KMS-11 (cell line): ENCODE measurements around the gene APIP.

Experiments used
- H2AFZ ChIP-seq: fragments of 200-600 bp; sonication (generic); 2 replicates; pipeline ENCODE4 v1.6.1; 2016; ENCODE audit warnings: antibody characterized with exemption, mixed run types, low read depth
- H3K27ac ChIP-seq: fragments of 200-600 bp; sonication (generic); 2 replicates; pipeline ENCODE4 v1.6.1; 2016; ENCODE audit warnings: mild to moderate bottlenecking, mixed run types
- H3K27me3 ChIP-seq: fragments of 200-600 bp; sonication (generic); 2 replicates; pipeline ENCODE4 v1.6.1; 2017; ENCODE audit warnings: mild to moderate bottlenecking, low read depth, mixed run types, moderate library complexity; ENCODE audit not compliant: insufficient read depth
- H3K36me3 ChIP-seq: fragments of 200-600 bp; sonication (generic); 2 replicates; pipeline ENCODE4 v1.6.1; 2017; ENCODE audit warnings: mild to moderate bottlenecking, mixed run types; ENCODE audit not compliant: insufficient read depth
- H3K4me1 ChIP-seq: fragments of 200-600 bp; sonication (generic); 2 replicates; pipeline ENCODE4 v1.6.1; 2016; ENCODE audit warnings: mild to moderate bottlenecking, low read depth, mixed run types; ENCODE audit not compliant: poor library complexity, severe bottlenecking
- H3K4me2 ChIP-seq: fragments of 200-600 bp; sonication (generic); 2 replicates; pipeline ENCODE4 v1.7.0; 2016; ENCODE audit warnings: mild to moderate bottlenecking, mixed run types
- H3K4me3 ChIP-seq: fragments of 200-600 bp; sonication (generic); IDR thresholded peaks from 2 replicates; pipeline ENCODE4 v1.6.1; 2017; ENCODE audit warnings: low read depth, low read length, mixed read lengths; ENCODE audit not compliant: insufficient read depth
- H3K79me2 ChIP-seq: fragments of 200-600 bp; sonication (generic); 2 replicates; pipeline ENCODE4 v1.6.1; 2016; ENCODE audit warnings: low read depth, mixed run types; ENCODE audit not compliant: insufficient read depth
- H3K9ac ChIP-seq: fragments of 200-600 bp; sonication (generic); 2 replicates; pipeline ENCODE4 v1.6.1; 2016; ENCODE audit warnings: mild to moderate bottlenecking, mixed run types
- H4K20me1 ChIP-seq: fragments of 200-600 bp; sonication (generic); 2 replicates; pipeline ENCODE4 v1.6.1; 2016; ENCODE audit warnings: mild to moderate bottlenecking, mixed run types; ENCODE audit not compliant: insufficient read depth
- TF ChIP-seq, protein P1 (sequence below): fragments of 200-600 bp; sonication (generic); conservative IDR thresholded peaks from 2 replicates; pipeline ENCODE4 v1.6.1; 2017; ENCODE audit warnings: low read depth, mild to moderate bottlenecking, antibody characterized with exemption, low read length, moderate library complexity, mixed read lengths

Gene APIP

DNA sequence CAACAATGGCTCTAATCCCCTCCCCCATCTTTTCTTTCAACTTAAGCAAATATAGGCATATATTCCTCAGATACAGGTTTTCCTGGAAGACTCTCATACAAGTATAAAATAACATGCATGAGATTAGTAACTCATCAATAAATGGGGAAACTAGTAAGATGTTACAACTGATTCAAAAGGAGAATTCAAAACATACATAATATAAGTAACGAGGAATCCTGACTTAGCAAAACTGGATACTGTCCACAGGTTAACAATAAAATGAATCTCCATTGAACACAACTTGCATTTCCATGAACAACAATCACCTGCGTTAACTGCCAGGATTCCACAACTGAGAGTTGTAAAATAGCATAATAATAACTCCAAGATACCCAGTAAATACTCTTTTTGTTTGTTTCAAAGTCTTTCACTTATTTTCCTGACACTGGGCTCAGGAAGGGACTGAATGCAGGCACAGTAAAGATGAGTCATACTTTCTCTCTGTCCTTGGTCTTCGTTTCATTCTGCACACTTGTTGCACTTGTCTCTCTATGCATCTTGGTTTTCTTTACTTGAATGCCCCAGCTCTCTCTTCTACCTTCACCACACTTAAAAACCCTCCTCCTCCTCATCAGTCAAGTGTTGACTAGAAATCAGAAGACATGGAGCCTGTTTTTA lies 8.1 kb downstream of the APIP start:
- peaks cover 38% of the 10 kb centered on the region for H3K4me1 ChIP-seq
- no peak overlapping the region for H3K4me2 ChIP-seq
- H3K27me3 ChIP-seq, result no peaks in the 10 kb centered on the region
- H3K4me3 ChIP-seq, result no peak overlapping the region
- no peaks in the 10 kb centered on the region for H4K20me1 ChIP-seq
- no peak overlapping the region for H3K27ac ChIP-seq
- no peak overlapping the region for H2AFZ ChIP-seq
- no peaks in the 10 kb centered on the region; the same call in 1 of the 2 replicates for H3K79me2 ChIP-seq
- H3K36me3 ChIP-seq, result no peaks in the 10 kb centered on the region
- TF ChIP-seq, protein P1, sequence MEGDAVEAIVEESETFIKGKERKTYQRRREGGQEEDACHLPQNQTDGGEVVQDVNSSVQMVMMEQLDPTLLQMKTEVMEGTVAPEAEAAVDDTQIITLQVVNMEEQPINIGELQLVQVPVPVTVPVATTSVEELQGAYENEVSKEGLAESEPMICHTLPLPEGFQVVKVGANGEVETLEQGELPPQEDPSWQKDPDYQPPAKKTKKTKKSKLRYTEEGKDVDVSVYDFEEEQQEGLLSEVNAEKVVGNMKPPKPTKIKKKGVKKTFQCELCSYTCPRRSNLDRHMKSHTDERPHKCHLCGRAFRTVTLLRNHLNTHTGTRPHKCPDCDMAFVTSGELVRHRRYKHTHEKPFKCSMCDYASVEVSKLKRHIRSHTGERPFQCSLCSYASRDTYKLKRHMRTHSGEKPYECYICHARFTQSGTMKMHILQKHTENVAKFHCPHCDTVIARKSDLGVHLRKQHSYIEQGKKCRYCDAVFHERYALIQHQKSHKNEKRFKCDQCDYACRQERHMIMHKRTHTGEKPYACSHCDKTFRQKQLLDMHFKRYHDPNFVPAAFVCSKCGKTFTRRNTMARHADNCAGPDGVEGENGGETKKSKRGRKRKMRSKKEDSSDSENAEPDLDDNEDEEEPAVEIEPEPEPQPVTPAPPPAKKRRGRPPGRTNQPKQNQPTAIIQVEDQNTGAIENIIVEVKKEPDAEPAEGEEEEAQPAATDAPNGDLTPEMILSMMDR, result no peak
- no peak overlapping the region for H3K9ac ChIP-seq

DNA sequence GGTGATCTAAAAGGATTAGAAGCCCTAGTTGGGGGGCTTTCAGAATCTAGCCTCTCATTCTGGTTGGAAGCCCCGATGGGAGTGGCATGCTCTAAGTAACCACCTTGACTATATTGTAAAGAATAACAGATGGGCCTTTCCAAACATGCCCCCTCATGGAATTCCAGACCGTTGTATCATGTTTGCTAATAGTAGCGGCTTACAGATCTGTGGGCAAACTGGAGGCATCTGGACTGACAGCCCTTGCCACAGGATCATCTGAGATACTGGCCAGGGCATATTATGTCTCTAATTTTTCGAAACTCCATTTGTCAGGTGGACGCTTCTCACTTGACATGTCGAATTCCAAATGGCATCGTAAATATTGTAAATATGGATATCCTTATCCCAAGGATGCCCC lies 10.5 kb downstream of the APIP start:
- Histone ChIP-seq H3K4me2 (no peak overlapping the region), H3K27ac (no peak overlapping the region), H4K20me1 (no peaks in the 10 kb centered on the region), H3K27me3 (no peaks in the 10 kb centered on the region), H3K36me3 (no peaks in the 10 kb centered on the region), H3K4me1 (peaks cover 25% of the 10 kb centered on the region), H3K79me2 (no peaks in the 10 kb centered on the region; the same call in 1 of the 2 replicates), H3K9ac (no peak overlapping the region), H2AFZ (no peak overlapping the region), H3K4me3 (no peak overlapping the region)
- TF ChIP-seq, protein P1, result no peak

DNA sequence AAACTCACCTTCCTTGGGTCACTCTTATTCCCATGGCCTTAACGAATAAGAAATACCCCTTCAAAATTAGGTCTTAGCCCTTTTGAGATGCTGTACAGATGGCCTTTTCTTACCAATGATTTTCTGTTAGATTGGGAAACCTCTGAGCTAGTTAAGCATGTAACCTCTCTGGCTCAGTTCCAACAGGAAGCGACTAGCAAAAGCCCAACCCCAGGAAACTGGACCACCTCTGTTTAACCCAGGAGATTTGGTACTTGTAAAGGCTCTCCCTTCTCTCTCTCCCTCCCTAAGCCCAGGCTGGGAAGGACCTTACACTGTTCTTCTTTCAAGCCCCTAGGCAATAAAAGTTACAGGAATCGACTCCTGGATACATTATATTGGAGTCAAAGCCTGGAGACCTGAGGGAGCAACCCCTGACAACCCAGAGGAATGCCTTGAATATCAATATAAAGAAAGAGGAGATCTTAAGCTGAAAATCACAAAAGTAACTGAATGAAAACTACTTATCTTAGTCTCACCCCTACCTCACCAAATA lies 11.7 kb downstream of the APIP start:
- H3K79me2 ChIP-seq, result no peaks in the 10 kb centered on the region; the same call in 1 of the 2 replicates
- no peak overlapping the region for H3K4me2 ChIP-seq
- H2AFZ ChIP-seq, result no peak overlapping the region
- no peak overlapping the region for H3K4me3 ChIP-seq
- H3K36me3 ChIP-seq, result no peaks in the 10 kb centered on the region
- no peaks in the 10 kb centered on the region for H4K20me1 ChIP-seq
- no peak overlapping the region for H3K9ac ChIP-seq
- H3K4me1 ChIP-seq, result peaks cover 14% of the 10 kb centered on the region
- no peaks in the 10 kb centered on the region for H3K27me3 ChIP-seq
- TF ChIP-seq, protein P1, result no peak
- H3K27ac ChIP-seq, result no peak overlapping the region

DNA sequence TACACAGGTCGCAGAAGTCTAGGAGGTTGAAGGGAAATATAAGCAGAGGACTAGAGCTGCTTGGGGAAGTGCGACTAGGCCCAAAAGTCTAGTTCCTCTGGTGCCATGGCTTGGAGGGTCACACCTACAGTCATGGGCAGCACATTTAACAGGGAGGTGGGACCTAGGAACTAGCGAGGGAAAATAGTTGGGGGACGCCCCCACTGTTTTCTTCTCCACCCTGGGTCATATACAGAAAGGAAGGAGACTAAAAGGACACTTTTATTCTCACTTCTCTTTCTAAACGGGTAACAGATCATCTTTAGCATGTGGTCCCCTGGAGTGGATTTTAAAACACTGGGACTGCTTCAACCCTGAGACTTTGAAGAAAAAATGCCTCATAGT lies 16.6 kb downstream of the APIP start:
- no peaks in the 10 kb centered on the region for H3K79me2 ChIP-seq
- H3K9ac ChIP-seq, result no peak overlapping the region
- H3K36me3 ChIP-seq, result no peaks in the 10 kb centered on the region
- no peak overlapping the region for H2AFZ ChIP-seq
- H4K20me1 ChIP-seq, result no peaks in the 10 kb centered on the region
- TF ChIP-seq, protein P1, result no peak
- H3K27ac ChIP-seq, result no peak overlapping the region
- H3K27me3 ChIP-seq, result no peaks in the 10 kb centered on the region
- H3K4me1 ChIP-seq, result no peaks in the 10 kb centered on the region
- H3K4me2 ChIP-seq, result no peak overlapping the region
- no peak overlapping the region for H3K4me3 ChIP-seq
